K562 (cell line): ENCODE measurements around the gene CALM1. TPM values are rescaled to one million over a fixed set of nuclear protein-coding genes. Genes with fewer than 3 reads are reported as not detected.

Experiments
- AFF4 ChIP-seq: sonication (generic); formaldehyde crosslinking; IDR thresholded peaks from 2 replicates; pipeline ENCODE4 v1.8.0; 2023; ENCODE audit warnings: mild to moderate bottlenecking, missing genetic modification reagents
- ESRRA ChIP-seq: fragments of 450-650 bp; IDR thresholded peaks from 2 replicates; pipeline ENCODE4 v1.6.1; 2014; ENCODE audit warnings: low read depth, mild to moderate bottlenecking, moderate library complexity, borderline replicate concordance
- JUN ChIP-seq, 2 experiments: sonication (generic) in 1 of 2; formaldehyde crosslinking in 1 of 2; IDR thresholded peaks; 2 replicates each; pipeline versions ENCODE4 v1.6.1 to v1.8.0; 2012 to 2022; ENCODE audit warnings: borderline replicate concordance in 2 of 2, mild to moderate bottlenecking in 2 of 2, improper control_type of control experiment in 1 of 2, low read depth in 1 of 2, low read length in 1 of 2, missing genetic modification reagents in 1 of 2
- JUND ChIP-seq, 2 experiments: IDR thresholded peaks; 2 replicates in 1 of 2; 3 replicates in 1 of 2; pipeline ENCODE4 v1.6.1; 2011; ENCODE audit warnings: borderline replicate concordance in 2 of 2, low read depth in 2 of 2, low read length in 2 of 2, improper control_type of control experiment in 1 of 2, missing biosample characterization in 1 of 2, missing genetic modification characterization in 1 of 2, missing genetic modification reagents in 1 of 2
- MYNN ChIP-seq, 2 experiments: sonication (generic); formaldehyde crosslinking in 1 of 2; IDR thresholded peaks; 2 replicates each; pipeline versions ENCODE4 v1.5.0 to v1.6.1; 2016 to 2020; ENCODE audit warnings: antibody characterized with exemption in 1 of 2, missing genetic modification reagents in 1 of 2
- PREB ChIP-seq: sonication (generic); formaldehyde crosslinking; IDR thresholded peaks from 2 replicates; pipeline ENCODE4 v1.8.1; 2023; ENCODE audit warnings: mild to moderate bottlenecking, missing genetic modification reagents
- RCOR1 ChIP-seq, 2 experiments: IDR thresholded peaks; 2 replicates each; pipeline ENCODE4 v1.6.1; 2012; ENCODE audit warnings: low read depth in 2 of 2, low read length in 2 of 2, borderline replicate concordance in 1 of 2, improper control_type of control experiment in 1 of 2
- SRSF9 ChIP-seq: fragments of 200-400 bp; formaldehyde crosslinking; IDR thresholded peaks from 2 replicates; pipeline ENCODE4 v1.6.1; 2017; ENCODE audit warnings: low read depth, low read length, borderline replicate concordance
- ZBTB2 ChIP-seq: fragments of 450-650 bp; IDR thresholded peaks from 2 replicates; pipeline ENCODE4 v1.6.1; 2016; ENCODE audit warnings: antibody characterized with exemption
- ZBTB33 ChIP-seq: sonication (generic); formaldehyde crosslinking; IDR thresholded peaks from 2 replicates; pipeline ENCODE4 v1.8.1; 2023; ENCODE audit warnings: mild to moderate bottlenecking, missing genetic modification reagents
- ZNF384 ChIP-seq: IDR thresholded peaks from 2 replicates; pipeline ENCODE4 v1.6.1; 2012; ENCODE audit warnings: low read depth, low read length, improper control_type of control experiment
- polyA plus RNA-seq, 8 experiments: library from polyadenylated mRNA; depleted of rRNA in 4 of 8; stranded (reverse) in 5 of 8; unstranded in 3 of 8; fragments of >200 nt; fragmentation: Nextera tagmentation in 2 of 8; fragmentation: Illumina TruSeq in 1 of 8; extraction: Ambion mirVana in 2 of 8; extraction: Trizol in 1 of 8; gene quantifications; 2 replicates each; pipeline versions ENCODE4 v1.2.1 to v1.2.3, GENCODE V29; 2011 to 2014; ENCODE audit warnings: inconsistent platforms in 1 of 8, missing spikeins in 1 of 8
- total RNA-seq, 7 experiments: library from RNA; depleted of rRNA in 6 of 7; stranded (reverse); fragments of >200 nt in 6 of 7; fragmentation: Illumina TruSeq in 2 of 7; extraction: Trizol in 2 of 7; gene quantifications; 2 replicates each; pipeline versions ENCODE4 v1.2.1 to v1.2.3, GENCODE V29; 2011 to 2021; ENCODE audit warnings: low replicate concordance in 1 of 7
- TF ChIP-seq, protein P1 (sequence below), 3 experiments: IDR thresholded peaks in 2 of 3; conservative IDR thresholded peaks in 1 of 3; 2 replicates each; pipeline ENCODE4 v1.5.1; 2011 to 2012; ENCODE audit warnings: low read length in 3 of 3, mild to moderate bottlenecking in 3 of 3, control low read depth in 2 of 3, improper control_type of control experiment in 1 of 3, inconsistent platforms in 1 of 3, low read depth in 1 of 3, mixed read lengths in 1 of 3, moderate library complexity in 1 of 3; ENCODE audit not compliant: insufficient read depth in 2 of 3

Gene CALM1
- total and polyA plus RNA-seq, 9 of the 15 experiments (the other 6 are each of a cell fraction or from before 2014, with no cell fraction given): 48.0 to 269 (median 158) TPM

- TF ChIP-seq AFF4 (CRISPR knock-in tag) (0 out of 2 replicates have a peak, but pooled peaks have one; percentile 42), ZBTB2 (peak; percentile 31; the same call in 1 of the 2 replicates), ZBTB33 (CRISPR knock-in tag) (peak; percentile 83), ESRRA (peak; percentile 24; the same call in 1 of the 2 replicates), JUN (IDR thresholded peaks at IDR 0.05; ENCODE audit: borderline replicate concordance, low read depth, low read length) (no peak), JUN (CRISPR knock-in tag; IDR thresholded peaks at IDR 0.05; ENCODE audit: borderline replicate concordance) (no peak), RCOR1 (IDR thresholded peaks at IDR 0.05; ENCODE audit: borderline replicate concordance in 1 of 2, low read depth in 2 of 2, low read length in 2 of 2) (peak; percentile 17 to 62; a peak in 2 of 4 replicates), ZNF384 (0 out of 2 replicates have a peak, but pooled peaks have one; percentile 15), JUND (IDR thresholded peaks at IDR 0.05; ENCODE audit: borderline replicate concordance, low read depth, low read length) (peak; percentile 48; the same call in 1 of the 2 replicates), JUND (tag; IDR thresholded peaks at IDR 0.05; ENCODE audit: borderline replicate concordance, low read depth, low read length) (no peak; the same call in 2 of the 3 replicates), SRSF9 (no peak), PREB (CRISPR knock-in tag) (0 out of 2 replicates have a peak, but pooled peaks have one; percentile 39), MYNN (IDR thresholded peaks at IDR 0.05) (peak; percentile 75), MYNN (CRISPR knock-in tag; IDR thresholded peaks at IDR 0.05) (no peak)
- TF ChIP-seq, protein P1, sequence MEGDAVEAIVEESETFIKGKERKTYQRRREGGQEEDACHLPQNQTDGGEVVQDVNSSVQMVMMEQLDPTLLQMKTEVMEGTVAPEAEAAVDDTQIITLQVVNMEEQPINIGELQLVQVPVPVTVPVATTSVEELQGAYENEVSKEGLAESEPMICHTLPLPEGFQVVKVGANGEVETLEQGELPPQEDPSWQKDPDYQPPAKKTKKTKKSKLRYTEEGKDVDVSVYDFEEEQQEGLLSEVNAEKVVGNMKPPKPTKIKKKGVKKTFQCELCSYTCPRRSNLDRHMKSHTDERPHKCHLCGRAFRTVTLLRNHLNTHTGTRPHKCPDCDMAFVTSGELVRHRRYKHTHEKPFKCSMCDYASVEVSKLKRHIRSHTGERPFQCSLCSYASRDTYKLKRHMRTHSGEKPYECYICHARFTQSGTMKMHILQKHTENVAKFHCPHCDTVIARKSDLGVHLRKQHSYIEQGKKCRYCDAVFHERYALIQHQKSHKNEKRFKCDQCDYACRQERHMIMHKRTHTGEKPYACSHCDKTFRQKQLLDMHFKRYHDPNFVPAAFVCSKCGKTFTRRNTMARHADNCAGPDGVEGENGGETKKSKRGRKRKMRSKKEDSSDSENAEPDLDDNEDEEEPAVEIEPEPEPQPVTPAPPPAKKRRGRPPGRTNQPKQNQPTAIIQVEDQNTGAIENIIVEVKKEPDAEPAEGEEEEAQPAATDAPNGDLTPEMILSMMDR (IDR thresholded peaks at IDR 0.05 in 2 of 3, conservative IDR thresholded peaks at IDR 0.05 in 1 of 3; ENCODE audit: insufficient read depth in 2 of 3, low read depth in 1 of 3, low read length in 3 of 3): peak; percentile 97 to 100 (median 99)
These were observed 3.0 kb downstream of the CALM1 start (continued) for GRCh38 chr14:90399541-90400444.
